Hepatocyte (in vitro differentiated cells): ENCODE data around the gene IGSF9. TPM values are rescaled to one million over a fixed set of nuclear protein-coding genes. Genes with fewer than 3 reads are reported as not detected.
A peak's percentile ranks its signal among the peaks of the same experiment; 100 is the strongest.

Experiments
- DNase-seq: peaks from one replicate; pipeline ENCODE4 v3.0.0-alpha.2; 2016; ENCODE audit warnings: low spot score
- H2AFZ ChIP-seq: fragments of 200-600 bp; sonication (generic); 2 replicates; pipeline ENCODE4 v1.6.0; 2016; ENCODE audit warnings: antibody characterized with exemption, mild to moderate bottlenecking
- H3K27ac ChIP-seq: fragments of 200-600 bp; sonication (generic); 2 replicates; pipeline ENCODE4 v1.5.1; 2016; ENCODE audit warnings: mild to moderate bottlenecking
- H3K27me3 ChIP-seq: fragments of 200-600 bp; sonication (generic); 2 replicates; pipeline ENCODE4 v1.6.1; 2016
- H3K36me3 ChIP-seq: fragments of 200-600 bp; sonication (generic); replicated peaks from 2 replicates; pipeline ENCODE4 v1.5.1; 2016; ENCODE audit warnings: low read depth; ENCODE audit not compliant: insufficient read depth
- H3K4me1 ChIP-seq: fragments of 200-600 bp; sonication (generic); 2 replicates; pipeline ENCODE4 v1.5.1; 2016; ENCODE audit warnings: mild to moderate bottlenecking, moderate library complexity; ENCODE audit not compliant: insufficient read depth
- H3K4me2 ChIP-seq: fragments of 200-600 bp; sonication (generic); 2 replicates; pipeline ENCODE4 v1.6.0; 2016
- H3K4me3 ChIP-seq: fragments of 200-600 bp; sonication (generic); 2 replicates; pipeline ENCODE4 v1.5.1; 2016; ENCODE audit warnings: mild to moderate bottlenecking
- H3K79me2 ChIP-seq: fragments of 200-600 bp; sonication (generic); 2 replicates; pipeline ENCODE4 v1.6.0; 2017; ENCODE audit warnings: mild to moderate bottlenecking
- H3K9me2 ChIP-seq: fragments of 200-600 bp; sonication (generic); replicated peaks from 2 replicates; pipeline ENCODE4 v1.6.0; 2017; ENCODE audit warnings: mild to moderate bottlenecking; ENCODE audit not compliant: insufficient read depth
- H3K9me3 ChIP-seq: fragments of 200-600 bp; sonication (generic); 2 replicates; pipeline ENCODE4 v1.5.1; 2016; ENCODE audit warnings: low read depth, mild to moderate bottlenecking
- H4K20me1 ChIP-seq: fragments of 200-600 bp; sonication (generic); 2 replicates; pipeline ENCODE4 v1.6.0; 2016; ENCODE audit warnings: mild to moderate bottlenecking; ENCODE audit not compliant: insufficient read depth, poor library complexity, severe bottlenecking
- EZH2 ChIP-seq: fragments of 200-600 bp; sonication (generic); IDR thresholded peaks from 2 replicates; pipeline ENCODE4 v1.6.1; 2016; ENCODE audit warnings: antibody characterized with exemption, mild to moderate bottlenecking, borderline replicate concordance
- EZH2phosphoT487 ChIP-seq: fragments of 200-600 bp; sonication (generic); IDR thresholded peaks from one replicate; pipeline ENCODE4 v1.6.1; 2018; ENCODE audit warnings: antibody characterized with exemption, mild to moderate bottlenecking, low read depth, moderate library complexity; ENCODE audit not compliant: unreplicated experiment, severe bottlenecking
- WGBS: methylation state at CpG from one replicate; pipeline ENCODE4 v1.1.6; 2016; ENCODE audit warnings: low lambda C conversion rate; ENCODE audit errors: missing lambda C conversion rate; 5-methylcytosine and 5-hydroxymethylcytosine counted together
- polyA plus RNA-seq: library from polyadenylated mRNA; unstranded; fragments of >200 nt; fragmentation: Nextera tagmentation; extraction: Ambion mirVana; gene quantifications from 2 replicates; pipeline ENCODE4 v1.2.1, GENCODE V29; 2016
- total RNA-seq: library from RNA; depleted of rRNA; stranded (reverse); fragments of >200 nt; gene quantifications from 2 replicates; pipeline ENCODE4 v1.2.3, GENCODE V29; 2014
- TF ChIP-seq, protein P1 (sequence below): fragments of 200-600 bp; sonication (generic); IDR thresholded peaks from 2 replicates; pipeline ENCODE4 v1.5.1; 2016; ENCODE audit warnings: antibody characterized with exemption, mild to moderate bottlenecking; ENCODE audit not compliant: poor library complexity

IGSF9 gene
- total and polyA plus RNA-seq, 2 experiments from 2014 or later: 8.2 to 22.5 TPM

DNA sequence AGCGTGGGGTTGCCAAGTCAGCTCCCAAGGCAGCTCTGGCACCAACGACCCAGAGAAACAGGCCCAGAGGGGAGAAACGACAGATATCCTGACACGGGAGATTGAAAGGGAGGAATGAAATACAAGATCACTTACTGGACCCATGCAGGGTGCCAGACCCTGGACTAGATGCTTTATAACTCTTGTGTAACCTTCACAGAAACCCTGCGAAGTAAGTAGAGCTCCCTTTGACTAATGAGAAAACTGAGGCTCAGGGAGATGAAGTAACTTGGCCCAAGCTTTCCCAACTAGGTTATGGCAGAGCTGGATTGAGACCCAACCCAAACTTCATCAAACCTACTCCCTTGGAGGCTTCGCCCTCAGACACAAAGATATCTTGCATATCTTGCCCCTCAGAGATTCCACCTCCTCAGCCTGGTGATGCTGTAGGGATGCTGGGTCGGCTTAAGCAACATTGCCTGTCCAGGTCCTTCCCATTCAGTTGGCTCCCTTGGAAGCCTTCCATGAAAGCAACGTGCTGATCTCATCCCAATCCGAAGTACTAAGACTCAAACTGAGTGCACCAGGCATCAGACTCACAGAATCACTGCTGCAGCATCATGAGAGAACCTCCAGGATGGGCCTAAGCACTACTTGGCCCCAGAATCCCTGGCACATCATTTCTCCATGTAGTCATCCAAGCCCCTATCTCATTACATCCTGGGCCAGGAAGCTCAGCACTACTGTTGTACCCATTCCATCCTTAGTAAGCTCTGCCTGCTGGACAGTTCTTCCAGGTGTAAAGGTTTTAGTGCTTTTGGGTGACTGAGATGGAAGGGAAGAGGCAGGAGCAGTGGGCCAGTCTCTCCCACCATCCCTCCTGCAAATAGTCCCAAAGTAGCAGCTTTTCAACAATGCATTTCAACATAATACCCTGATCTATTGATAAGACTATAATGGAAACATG, 1.1 kb upstream of the IGSF9 start:
- no peak overlapping the region for H3K27ac ChIP-seq
- no peaks in the 10 kb centered on the region for H3K9me2 ChIP-seq
- TF ChIP-seq, protein P1, sequence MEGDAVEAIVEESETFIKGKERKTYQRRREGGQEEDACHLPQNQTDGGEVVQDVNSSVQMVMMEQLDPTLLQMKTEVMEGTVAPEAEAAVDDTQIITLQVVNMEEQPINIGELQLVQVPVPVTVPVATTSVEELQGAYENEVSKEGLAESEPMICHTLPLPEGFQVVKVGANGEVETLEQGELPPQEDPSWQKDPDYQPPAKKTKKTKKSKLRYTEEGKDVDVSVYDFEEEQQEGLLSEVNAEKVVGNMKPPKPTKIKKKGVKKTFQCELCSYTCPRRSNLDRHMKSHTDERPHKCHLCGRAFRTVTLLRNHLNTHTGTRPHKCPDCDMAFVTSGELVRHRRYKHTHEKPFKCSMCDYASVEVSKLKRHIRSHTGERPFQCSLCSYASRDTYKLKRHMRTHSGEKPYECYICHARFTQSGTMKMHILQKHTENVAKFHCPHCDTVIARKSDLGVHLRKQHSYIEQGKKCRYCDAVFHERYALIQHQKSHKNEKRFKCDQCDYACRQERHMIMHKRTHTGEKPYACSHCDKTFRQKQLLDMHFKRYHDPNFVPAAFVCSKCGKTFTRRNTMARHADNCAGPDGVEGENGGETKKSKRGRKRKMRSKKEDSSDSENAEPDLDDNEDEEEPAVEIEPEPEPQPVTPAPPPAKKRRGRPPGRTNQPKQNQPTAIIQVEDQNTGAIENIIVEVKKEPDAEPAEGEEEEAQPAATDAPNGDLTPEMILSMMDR: no peak
- TF ChIP-seq EZH2 (no peak), EZH2phosphoT487 (no peak)
- no peak overlapping the region for H3K4me3 ChIP-seq
- H4K20me1 ChIP-seq: no peaks in the 10 kb centered on the region
- no peaks in the 10 kb centered on the region for H3K36me3 ChIP-seq
- H3K4me1 ChIP-seq: peaks cover 23% of the 10 kb centered on the region
- H2AFZ ChIP-seq: peak overlapping the region; percentile 62
- H3K27me3 ChIP-seq: no peaks in the 10 kb centered on the region
- DNase-seq: no peak
- peaks cover 26% of the 10 kb centered on the region for H3K79me2 ChIP-seq
- no peaks in the 10 kb centered on the region for H3K9me3 ChIP-seq
- H3K4me2 ChIP-seq: peak overlapping the region; percentile 90
- 52% methylated on average over 9 of the region's 9 CpGs for WGBS

DNA sequence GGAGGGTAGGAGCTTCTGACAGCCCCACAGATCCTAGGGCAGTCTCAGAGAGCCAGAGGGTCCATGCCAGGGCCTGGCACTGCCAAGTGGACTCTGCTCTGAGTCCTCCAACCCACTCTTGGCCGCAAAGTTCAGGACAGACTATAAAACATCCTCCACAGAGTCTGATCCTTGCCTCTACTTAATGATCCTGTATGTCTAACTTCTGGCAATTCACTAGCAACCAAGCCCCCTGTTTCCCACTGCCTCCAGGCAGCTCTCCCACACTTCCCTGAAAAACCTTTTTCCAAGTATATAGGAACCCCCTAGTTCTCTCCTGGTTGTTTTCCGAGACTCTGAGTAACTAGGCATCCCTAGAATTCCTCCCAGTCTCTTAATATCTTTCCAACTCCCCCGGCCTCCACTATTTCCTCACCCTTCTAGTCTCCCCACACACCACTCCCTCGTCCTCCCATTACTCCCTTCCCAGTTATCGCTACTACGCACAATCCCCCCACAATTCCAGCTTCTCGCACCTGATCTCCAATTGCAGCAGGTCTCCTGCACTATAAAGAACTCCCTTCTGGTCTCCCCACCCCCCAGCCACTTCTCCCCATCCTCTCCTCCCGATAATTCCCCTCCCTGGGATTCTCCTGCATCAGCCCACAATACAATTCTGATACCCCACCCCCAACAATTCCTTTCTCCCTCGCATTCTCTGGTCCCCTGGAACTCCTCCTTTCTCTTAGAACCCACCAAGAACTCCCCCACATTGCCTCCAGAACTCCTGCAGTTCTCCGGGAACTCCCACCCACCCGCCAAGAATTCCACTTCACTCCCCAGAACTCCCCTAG, 574 bp downstream of the IGSF9 start:
- peak overlapping the region; percentile 9 for H3K27ac ChIP-seq
- peak overlapping the region; percentile 50 for H3K4me3 ChIP-seq
- peaks cover 38% of the 10 kb centered on the region for H3K4me1 ChIP-seq
- peak overlapping the region; percentile 21 for H2AFZ ChIP-seq
- H4K20me1 ChIP-seq: no peaks in the 10 kb centered on the region
- no peaks in the 10 kb centered on the region for H3K27me3 ChIP-seq
- H3K36me3 ChIP-seq: no peaks in the 10 kb centered on the region
- H3K9me2 ChIP-seq: no peaks in the 10 kb centered on the region
- H3K79me2 ChIP-seq: peaks cover 26% of the 10 kb centered on the region
- 22% methylated on average over 10 of the region's 11 CpGs for WGBS
- no peaks in the 10 kb centered on the region for H3K9me3 ChIP-seq
- H3K4me2 ChIP-seq: peak overlapping the region; percentile 90
- DNase-seq: no peak
- TF ChIP-seq EZH2phosphoT487 (no peak), EZH2 (no peak)
- TF ChIP-seq, protein P1: no peak

DNA sequence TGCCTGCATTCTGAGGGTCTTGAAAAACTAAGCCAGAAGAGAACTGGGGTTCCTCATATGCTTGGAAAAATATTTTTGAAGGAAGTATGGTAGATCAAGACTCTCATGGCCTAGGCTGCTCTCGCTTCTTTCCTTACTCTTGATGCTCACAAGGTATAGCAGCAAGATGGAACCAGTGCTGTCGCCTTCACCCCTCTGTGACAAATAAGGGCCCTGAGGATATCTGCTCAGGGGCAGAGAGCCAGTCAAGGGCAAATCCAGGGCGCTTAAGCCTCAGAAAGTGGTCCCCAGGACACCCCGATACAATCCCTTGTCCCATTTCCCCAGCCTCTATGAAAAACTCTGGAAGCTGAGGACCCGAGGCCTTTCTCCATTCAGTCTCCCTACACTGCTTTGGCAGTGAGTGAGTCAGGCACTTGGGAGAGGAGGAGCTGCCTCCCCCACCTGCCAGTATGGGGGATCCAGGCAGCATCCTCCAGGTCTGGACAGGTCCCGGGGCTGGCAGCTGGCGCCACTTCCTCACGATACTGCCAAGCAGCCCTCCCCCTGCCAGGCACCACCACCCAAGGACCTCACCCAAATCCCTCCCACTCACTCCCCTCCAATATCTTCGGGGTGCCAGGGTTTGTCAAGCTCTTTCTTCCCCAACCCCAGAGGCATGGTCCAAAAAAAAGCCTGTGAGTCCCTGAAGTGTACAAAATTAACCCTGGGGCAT, 1.3 kb downstream of the IGSF9 start:
- WGBS: 83% methylated on average over 9 of the region's 9 CpGs
- Histone ChIP-seq H3K9me3 (no peaks in the 10 kb centered on the region), H4K20me1 (no peaks in the 10 kb centered on the region), H2AFZ (no peak overlapping the region), H3K27ac (no peak overlapping the region), H3K4me3 (no peak overlapping the region), H3K79me2 (peaks cover 26% of the 10 kb centered on the region), H3K4me1 (peaks cover 42% of the 10 kb centered on the region), H3K36me3 (no peaks in the 10 kb centered on the region), H3K4me2 (peak overlapping the region; percentile 90), H3K9me2 (no peaks in the 10 kb centered on the region), H3K27me3 (no peaks in the 10 kb centered on the region)
- TF ChIP-seq EZH2phosphoT487 (no peak), EZH2 (no peak)
- TF ChIP-seq, protein P1: no peak
- no peak for DNase-seq
